Vagina (tissue), 2 donors: ENCODE data around the gene DCTN1. TPM values are rescaled to one million over a fixed set of nuclear protein-coding genes. Genes with fewer than 3 reads are reported as not detected.
A peak's percentile ranks its signal among the peaks of the same experiment; 100 is the strongest.
"Not testable (repeated sequence)": the region's sequence is repeated elsewhere in the genome, so short reads cannot be mapped to it uniquely, and the experiment has no call there.

Experiments
- DNase-seq, 2 donors: peaks; one replicate each; pipeline ENCODE4 v3.0.0-alpha.2; 2017; ENCODE audit errors: extremely low spot score in 2 of 2
- H3K27ac ChIP-seq: fragments of 200-600 bp; sonication (generic); one replicate; pipeline ENCODE4 v1.5.1; 2019
- H3K27me3 ChIP-seq: fragments of 200-600 bp; sonication (generic); one replicate; pipeline ENCODE4 v1.5.1; 2019
- H3K36me3 ChIP-seq, 2 donors: fragments of 200-600 bp; sonication (generic); one replicate each; pipeline ENCODE4 v1.5.1; 2017 to 2019
- H3K4me1 ChIP-seq: fragments of 200-600 bp; sonication (generic); one replicate; pipeline ENCODE4 v1.5.1; 2019
- H3K4me3 ChIP-seq, 2 donors: fragments of 200-600 bp; sonication (generic); 1 replicate in 1 of 2; 2 replicates in 1 of 2; pipeline ENCODE4 v1.5.1; 2016 to 2019
- H3K9me3 ChIP-seq: fragments of 200-600 bp; sonication (generic); one replicate; pipeline ENCODE4 v1.5.1; 2019
- POLR2A ChIP-seq, 2 donors: fragments of 450-650 bp; IDR thresholded peaks; one replicate each; pipeline ENCODE4 v1.6.1; 2017; ENCODE audit warnings: antibody characterized with exemption in 2 of 2, mild to moderate bottlenecking in 2 of 2, moderate library complexity in 2 of 2
- POLR2AphosphoS5 ChIP-seq, 2 donors: sonication (generic); formaldehyde crosslinking; IDR thresholded peaks; one replicate each; pipeline ENCODE4 v1.9.0; 2017; ENCODE audit warnings: antibody characterized with exemption in 2 of 2, mild to moderate bottlenecking in 2 of 2, low read depth in 1 of 2; ENCODE audit not compliant: insufficient read depth in 1 of 2
- intact Hi-C: fragments of 100-400 bp; cut with DNase I; formaldehyde crosslinking; loops from one replicate; pipeline ENCODE4 v1.15.1; 2023
- total RNA-seq: library from RNA; depleted of rRNA; stranded (reverse); fragments of >200 nt; gene quantifications from one replicate; pipeline ENCODE4 v1.2.3, GENCODE V29; 2016
- TF ChIP-seq, protein P1 (sequence below), 3 experiments: fragments of 450-650 bp in 2 of 3; fragments of 200-600 bp in 1 of 3; sonication (generic) in 1 of 3; IDR thresholded peaks; one replicate each; pipeline ENCODE4 v1.5.1; 2017 to 2019; ENCODE audit warnings: antibody characterized with exemption in 3 of 3, mild to moderate bottlenecking in 2 of 3, moderate library complexity in 2 of 3

The DCTN1 gene
- total RNA-seq, 1 donor from 2014 or later, result 95.0 TPM

DNA sequence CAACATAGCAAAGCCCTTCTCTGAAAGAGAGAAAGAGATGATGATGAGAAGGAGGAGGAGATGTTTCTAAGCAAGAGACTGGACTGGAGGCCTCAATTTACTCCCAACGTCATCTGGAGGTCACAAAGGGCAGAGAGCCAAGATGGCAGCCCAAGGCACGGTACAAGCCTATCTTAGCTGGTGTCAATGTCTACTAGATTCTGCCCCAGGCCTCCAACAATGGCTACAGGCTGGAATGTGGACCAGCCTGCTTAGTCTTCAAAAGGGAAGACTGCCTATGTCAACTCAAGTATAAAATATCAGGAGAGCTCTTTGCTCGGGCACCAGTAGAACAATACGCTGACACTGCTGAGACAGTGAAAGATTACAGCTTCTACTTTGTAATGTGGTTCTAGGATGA, 30.2 kb downstream of the DCTN1 start:
- TF ChIP-seq POLR2AphosphoS5 (IDR thresholded peaks at IDR 0.05; ENCODE audit: insufficient read depth in 1 of 2, low read depth in 1 of 2) (no peak), POLR2A (IDR thresholded peaks at IDR 0.05) (no peak)
- TF ChIP-seq, protein P1, sequence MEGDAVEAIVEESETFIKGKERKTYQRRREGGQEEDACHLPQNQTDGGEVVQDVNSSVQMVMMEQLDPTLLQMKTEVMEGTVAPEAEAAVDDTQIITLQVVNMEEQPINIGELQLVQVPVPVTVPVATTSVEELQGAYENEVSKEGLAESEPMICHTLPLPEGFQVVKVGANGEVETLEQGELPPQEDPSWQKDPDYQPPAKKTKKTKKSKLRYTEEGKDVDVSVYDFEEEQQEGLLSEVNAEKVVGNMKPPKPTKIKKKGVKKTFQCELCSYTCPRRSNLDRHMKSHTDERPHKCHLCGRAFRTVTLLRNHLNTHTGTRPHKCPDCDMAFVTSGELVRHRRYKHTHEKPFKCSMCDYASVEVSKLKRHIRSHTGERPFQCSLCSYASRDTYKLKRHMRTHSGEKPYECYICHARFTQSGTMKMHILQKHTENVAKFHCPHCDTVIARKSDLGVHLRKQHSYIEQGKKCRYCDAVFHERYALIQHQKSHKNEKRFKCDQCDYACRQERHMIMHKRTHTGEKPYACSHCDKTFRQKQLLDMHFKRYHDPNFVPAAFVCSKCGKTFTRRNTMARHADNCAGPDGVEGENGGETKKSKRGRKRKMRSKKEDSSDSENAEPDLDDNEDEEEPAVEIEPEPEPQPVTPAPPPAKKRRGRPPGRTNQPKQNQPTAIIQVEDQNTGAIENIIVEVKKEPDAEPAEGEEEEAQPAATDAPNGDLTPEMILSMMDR (IDR thresholded peaks at IDR 0.05), result no peak
- no peaks in the 10 kb centered on the region for H3K27me3 ChIP-seq
- no peaks in the 10 kb centered on the region for H3K9me3 ChIP-seq
- intact Hi-C loops, result no loop called here
- H3K4me3 ChIP-seq, result no peak overlapping the region
- no peaks in the 10 kb centered on the region for H3K4me1 ChIP-seq
- no peaks in the 10 kb centered on the region for H3K36me3 ChIP-seq
- H3K27ac ChIP-seq, result no peak overlapping the region
- DNase-seq, result no peak

DNA sequence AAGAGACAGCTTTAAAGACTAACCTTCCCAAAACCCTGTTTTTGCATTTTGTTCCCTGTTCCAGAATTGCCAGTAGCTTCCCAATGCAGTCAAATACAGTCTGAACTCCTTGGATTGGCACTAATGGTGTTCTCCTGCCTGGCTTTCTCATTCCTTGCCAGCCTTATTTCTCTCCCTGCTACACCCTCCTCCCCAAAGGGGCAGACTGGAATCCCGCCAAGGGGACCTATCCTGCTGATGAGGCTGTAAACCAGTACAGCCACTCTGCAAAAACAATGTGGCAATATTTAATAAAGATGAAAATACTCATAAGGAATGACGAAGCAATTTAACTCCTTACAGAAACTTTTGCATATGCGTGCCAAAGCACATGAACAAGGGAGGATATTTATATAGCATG, 32.4 kb downstream of the DCTN1 start:
- no peak for DNase-seq
- H3K27ac ChIP-seq, result no peak overlapping the region

DNA sequence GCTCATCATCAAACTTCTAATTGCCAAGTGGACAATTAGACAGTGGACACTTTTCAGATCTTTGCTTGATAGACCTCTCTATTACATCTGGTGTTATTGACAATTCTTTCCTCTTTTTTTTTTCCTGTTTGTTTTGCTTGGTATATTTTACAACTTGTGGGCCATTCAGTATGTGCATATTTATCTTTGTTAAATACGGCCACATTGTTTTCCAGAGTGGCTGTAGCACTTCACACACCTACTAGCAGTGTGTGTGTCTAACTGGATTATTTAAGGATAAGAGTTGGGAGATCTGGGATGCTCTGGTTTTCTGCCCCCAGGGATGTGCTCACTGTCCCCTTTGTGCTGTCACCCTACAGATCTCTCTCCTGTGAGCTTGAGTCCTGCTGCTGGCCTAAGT, 32.8 kb downstream of the DCTN1 start:
- no peaks in the 10 kb centered on the region for H3K36me3 ChIP-seq
- intact Hi-C loops, result no loop called here
- no peaks in the 10 kb centered on the region for H3K27me3 ChIP-seq
- no peak overlapping the region for H3K4me3 ChIP-seq
- no peak for DNase-seq
- no peaks in the 10 kb centered on the region for H3K4me1 ChIP-seq
- no peak overlapping the region for H3K27ac ChIP-seq
- H3K9me3 ChIP-seq, result no peaks in the 10 kb centered on the region
- TF ChIP-seq POLR2A (IDR thresholded peaks at IDR 0.05) (no peak), POLR2AphosphoS5 (IDR thresholded peaks at IDR 0.05; ENCODE audit: insufficient read depth in 1 of 2, low read depth in 1 of 2) (no peak)
- TF ChIP-seq, protein P1 (IDR thresholded peaks at IDR 0.05), result no peak

More for the DNA sequence above, 32.4 kb downstream of the DCTN1 start:
- TF ChIP-seq, protein P1 (IDR thresholded peaks at IDR 0.05), result no peak
- TF ChIP-seq POLR2A (IDR thresholded peaks at IDR 0.05) (no peak), POLR2AphosphoS5 (IDR thresholded peaks at IDR 0.05; ENCODE audit: insufficient read depth in 1 of 2, low read depth in 1 of 2) (no peak)
- intact Hi-C loops, result no loop called here
- Histone ChIP-seq H3K36me3 (no peaks in the 10 kb centered on the region), H3K27me3 (no peaks in the 10 kb centered on the region), H3K4me1 (no peaks in the 10 kb centered on the region), H3K9me3 (no peaks in the 10 kb centered on the region), H3K4me3 (no peak overlapping the region)

DNA sequence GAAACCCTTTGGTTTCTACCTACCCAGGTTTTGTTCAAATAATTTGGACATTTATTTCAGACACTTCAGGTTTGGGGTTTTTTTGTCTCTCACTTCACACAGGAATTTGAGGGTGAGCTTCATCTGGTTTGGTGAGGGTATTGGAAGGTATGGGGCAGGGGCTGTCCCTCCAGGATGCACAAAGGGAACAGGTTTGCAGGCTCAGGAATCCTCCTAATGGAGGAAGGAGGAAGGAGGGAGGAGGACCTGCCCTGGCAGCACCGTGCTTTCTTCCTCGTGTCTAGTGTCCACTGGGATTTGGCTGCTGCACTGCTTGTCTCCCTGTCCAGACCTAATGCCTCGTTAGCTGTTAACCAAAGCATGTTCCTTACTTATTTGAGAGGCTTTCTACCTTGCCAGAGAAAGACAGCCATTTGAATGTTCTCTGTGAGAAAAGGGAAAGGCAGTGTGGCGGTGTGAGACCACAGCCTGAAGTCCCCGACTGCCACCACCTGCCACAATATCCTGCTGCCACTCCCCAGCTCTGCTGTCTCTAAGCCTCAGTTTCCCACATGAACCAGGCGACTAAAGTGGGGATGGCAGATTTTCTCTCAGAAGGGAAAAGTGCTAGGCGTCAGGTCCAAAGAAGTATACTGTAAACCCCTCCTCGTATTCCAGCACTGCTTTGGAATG, 34.7 kb downstream of the DCTN1 start:
- no peaks in the 10 kb centered on the region for H3K27me3 ChIP-seq
- H3K4me1 ChIP-seq, result no peaks in the 10 kb centered on the region
- H3K9me3 ChIP-seq, result no peaks in the 10 kb centered on the region
- no peak overlapping the region for H3K4me3 ChIP-seq
- no peaks in the 10 kb centered on the region for H3K36me3 ChIP-seq
- intact Hi-C loops, result no loop called here
- no peak for DNase-seq
- H3K27ac ChIP-seq, result no peak overlapping the region
- TF ChIP-seq POLR2AphosphoS5 (IDR thresholded peaks at IDR 0.05; ENCODE audit: insufficient read depth in 1 of 2, low read depth in 1 of 2) (no peak), POLR2A (IDR thresholded peaks at IDR 0.05) (no peak)
- TF ChIP-seq, protein P1 (IDR thresholded peaks at IDR 0.05), result no peak

DNA sequence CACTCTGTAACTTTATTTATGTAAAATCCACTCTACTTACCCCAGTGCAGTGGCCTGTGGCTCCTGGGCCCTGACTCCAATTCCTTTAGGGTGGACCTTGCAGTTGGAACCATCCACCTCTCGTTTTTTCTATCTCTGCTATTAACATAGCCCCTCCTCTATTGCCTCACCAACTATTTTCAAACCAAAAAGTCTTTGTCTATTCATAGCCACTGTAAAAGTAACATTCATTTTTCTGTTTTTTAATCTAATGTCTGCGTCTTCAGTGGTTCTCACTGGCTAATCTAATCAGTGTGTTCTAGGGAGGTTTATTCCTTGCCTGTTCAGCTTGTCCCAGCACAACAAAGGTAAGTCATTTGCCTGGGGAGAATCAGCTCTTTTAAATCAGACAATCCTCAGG, 36.8 kb downstream of the DCTN1 start, which contains the start of gene SLC4A5:
Gene SLC4A5, minus strand, starts transcription at position 101 of the 400 bp plus-strand sequence. CDS start 28,393 bp downstream, outside the sequence.
- no peaks in the 10 kb centered on the region for H3K9me3 ChIP-seq
- TF ChIP-seq, protein P1 (IDR thresholded peaks at IDR 0.05), result no peak
- TF ChIP-seq POLR2AphosphoS5 (IDR thresholded peaks at IDR 0.05; ENCODE audit: insufficient read depth in 1 of 2, low read depth in 1 of 2) (no peak), POLR2A (IDR thresholded peaks at IDR 0.05) (no peak)
- DNase-seq, result no peak
- intact Hi-C loops, result no loop called here
- H3K27me3 ChIP-seq, result no peaks in the 10 kb centered on the region
- H3K4me3 ChIP-seq, result no peak within 1 kb of the TSS
- no peaks in the 10 kb centered on the region for H3K36me3 ChIP-seq
- H3K27ac ChIP-seq, result no peak within 1 kb of the TSS
- H3K4me1 ChIP-seq, result no peaks in the 10 kb centered on the region

DNA sequence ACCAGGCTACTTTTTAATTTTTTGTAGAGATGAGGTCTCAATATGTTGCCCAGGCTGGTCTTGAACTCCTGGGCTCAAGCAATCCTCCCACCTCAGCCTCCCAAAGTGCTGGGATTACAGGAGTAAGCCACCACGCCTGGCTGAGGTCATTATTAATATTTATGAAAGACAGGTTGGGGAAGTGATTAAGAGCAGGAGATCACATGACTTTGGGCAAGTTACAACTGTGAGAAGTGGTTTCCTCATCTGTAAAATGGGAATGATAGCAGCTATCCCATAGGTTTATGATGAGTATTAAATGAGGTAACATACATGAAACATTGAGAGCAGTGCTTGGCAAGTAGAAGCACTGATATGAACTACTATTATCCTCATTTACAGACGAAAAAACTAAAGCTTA, 43.9 kb downstream of the DCTN1 start:
- not testable (repeated sequence) for H3K36me3 ChIP-seq, H3K4me3 ChIP-seq, H3K9me3 ChIP-seq, H3K4me1 ChIP-seq, H3K27me3 ChIP-seq, H3K27ac ChIP-seq
- DNase-seq, result peak in 1 of 2 donors; percentile 10
- intact Hi-C loops, result loop anchor here (10.0 kb wide), 1 partner anchor 511 kb away; the partner anchor contains the start of gene STAMBP
